Transverse colon (tissue), 4 donors: ENCODE measurements around the gene PDE4D.

Source experiments
- EP300 ChIP-seq: sonication (generic); formaldehyde crosslinking; IDR thresholded peaks from one replicate; pipeline ENCODE4 v1.6.1; 2017; ENCODE audit warnings: antibody characterized with exemption, low read depth
- POLR2A ChIP-seq: fragments of 450-650 bp; IDR thresholded peaks from one replicate; pipeline ENCODE4 v1.6.1; 2016; ENCODE audit warnings: antibody characterized with exemption, mild to moderate bottlenecking, moderate library complexity
- POLR2AphosphoS5 ChIP-seq, 3 donors: sonication (generic); formaldehyde crosslinking; IDR thresholded peaks; one replicate each; pipeline ENCODE4 v1.6.1; 2016; ENCODE audit warnings: antibody characterized with exemption in 3 of 3
- TF ChIP-seq, protein P1 (sequence below), 5 experiments: fragments of 200-600 bp in 3 of 5; fragments of 450-650 bp in 2 of 5; sonication (generic) in 3 of 5; IDR thresholded peaks; 1 replicate in 2 of 5; 2 replicates in 3 of 5; pipeline ENCODE4 v1.5.1; 2016 to 2017; ENCODE audit warnings: antibody characterized with exemption in 5 of 5, inconsistent platforms in 3 of 5, mild to moderate bottlenecking in 2 of 5, moderate library complexity in 1 of 5

DNA sequence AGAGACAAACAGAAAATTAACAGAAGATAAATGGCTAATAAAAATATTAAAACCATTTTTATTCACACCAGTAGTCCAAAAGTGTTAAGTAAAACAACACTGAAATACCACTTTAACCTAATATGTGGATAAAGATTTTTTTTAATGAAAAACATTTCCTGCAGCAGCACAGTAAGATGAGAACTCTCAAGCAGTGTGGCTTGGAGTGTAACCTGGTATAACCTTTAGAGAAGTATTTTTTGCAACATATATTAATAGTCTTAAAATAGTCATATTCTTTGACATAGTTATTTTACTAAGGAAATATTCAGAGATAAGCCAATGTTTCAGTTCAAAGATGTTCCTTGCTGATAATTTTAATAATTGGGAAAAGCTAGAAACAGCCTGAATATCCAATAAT lies 644.4 kb downstream of the PDE4D start:
- TF ChIP-seq, protein P1, sequence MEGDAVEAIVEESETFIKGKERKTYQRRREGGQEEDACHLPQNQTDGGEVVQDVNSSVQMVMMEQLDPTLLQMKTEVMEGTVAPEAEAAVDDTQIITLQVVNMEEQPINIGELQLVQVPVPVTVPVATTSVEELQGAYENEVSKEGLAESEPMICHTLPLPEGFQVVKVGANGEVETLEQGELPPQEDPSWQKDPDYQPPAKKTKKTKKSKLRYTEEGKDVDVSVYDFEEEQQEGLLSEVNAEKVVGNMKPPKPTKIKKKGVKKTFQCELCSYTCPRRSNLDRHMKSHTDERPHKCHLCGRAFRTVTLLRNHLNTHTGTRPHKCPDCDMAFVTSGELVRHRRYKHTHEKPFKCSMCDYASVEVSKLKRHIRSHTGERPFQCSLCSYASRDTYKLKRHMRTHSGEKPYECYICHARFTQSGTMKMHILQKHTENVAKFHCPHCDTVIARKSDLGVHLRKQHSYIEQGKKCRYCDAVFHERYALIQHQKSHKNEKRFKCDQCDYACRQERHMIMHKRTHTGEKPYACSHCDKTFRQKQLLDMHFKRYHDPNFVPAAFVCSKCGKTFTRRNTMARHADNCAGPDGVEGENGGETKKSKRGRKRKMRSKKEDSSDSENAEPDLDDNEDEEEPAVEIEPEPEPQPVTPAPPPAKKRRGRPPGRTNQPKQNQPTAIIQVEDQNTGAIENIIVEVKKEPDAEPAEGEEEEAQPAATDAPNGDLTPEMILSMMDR (IDR thresholded peaks at IDR 0.05), result no peak
- TF ChIP-seq POLR2AphosphoS5 (IDR thresholded peaks at IDR 0.05) (no peak), EP300 (no peak), POLR2A (no peak)
